GM19240 (cell line): Measurements from ENCODE around the gene NCEH1.
"Not testable (repeated sequence)": the region's sequence is repeated elsewhere in the genome, so short reads cannot be mapped to it uniquely, and the experiment has no call there.

Source experiments
- DNase-seq: peaks from one replicate; pipeline ENCODE4 v3.0.0; 2011; ENCODE audit warnings: low spot score; ENCODE audit not compliant: insufficient read length

The NCEH1 gene

GRCh38 chr3:172614340-172615274 lies 96.3 kb downstream of the NCEH1 start:
- DNase-seq, result no peak

- no peak for DNase-seq
Observed at GRCh38 chr3:172613845-172614244, 97.0 kb downstream of the NCEH1 start.

GRCh38 chr3:172612871-172613678 lies 97.8 kb downstream of the NCEH1 start:
- DNase-seq, result no peak

GRCh38 chr3:172609750-172610149 lies 101.1 kb downstream of the NCEH1 start:
- DNase-seq, result no peak

GRCh38 chr3:172608575-172608974 lies 102.3 kb downstream of the NCEH1 start:
- DNase-seq, result no peak

- no peak for DNase-seq
Observed at GRCh38 chr3:172607305-172608121, 103.4 kb downstream of the NCEH1 start.

GRCh38 chr3:172606021-172606420 lies 104.8 kb downstream of the NCEH1 start:
- DNase-seq, result no peak

- DNase-seq, result no peak
Observed at GRCh38 chr3:172604895-172605646, 105.8 kb downstream of the NCEH1 start.

- no peak for DNase-seq
Observed at GRCh38 chr3:172601066-172601832, 109.6 kb downstream of the NCEH1 start.

- no peak for DNase-seq
Observed at GRCh38 chr3:172600644-172601065, 110.2 kb downstream of the NCEH1 start.

- DNase-seq, result no peak
Observed at GRCh38 chr3:172598904-172599303, 112.0 kb downstream of the NCEH1 start.

GRCh38 chr3:172596394-172596706 lies 114.5 kb downstream of the NCEH1 start:
- DNase-seq, result no peak

- peak; percentile 43 for DNase-seq
Observed at GRCh38 chr3:172595664-172596393, 115.0 kb downstream of the NCEH1 start.

GRCh38 chr3:172594900-172595663 lies 115.8 kb downstream of the NCEH1 start:
- DNase-seq, result not testable (repeated sequence)

GRCh38 chr3:172592898-172593669 lies 117.8 kb downstream of the NCEH1 start:
- DNase-seq, result no peak

- no peak for DNase-seq
Observed at GRCh38 chr3:172591876-172592771, 118.7 kb downstream of the NCEH1 start.

GRCh38 chr3:172591125-172591605 lies 119.7 kb downstream of the NCEH1 start:
- no peak for DNase-seq
